H9 (cell line): ENCODE results near the gene DCHS1. TPM values are rescaled to one million over a fixed set of nuclear protein-coding genes. Genes with fewer than 3 reads are reported as not detected.

Experiments used
- DNase-seq: peaks from one replicate; pipeline ENCODE4 v3.0.0-alpha.2; 2017
- H2AFZ ChIP-seq: one replicate; pipeline ENCODE4 v1.6.1; 2013; ENCODE audit warnings: mild to moderate bottlenecking, low read length, control low read depth, moderate library complexity
- H2AK5ac ChIP-seq: 2 replicates; pipeline ENCODE4 v1.6.1; 2013; ENCODE audit warnings: low read length, control low read depth, mixed read lengths; ENCODE audit not compliant: insufficient read length
- H2BK120ac ChIP-seq: one replicate; pipeline ENCODE4 v1.6.1; 2013; ENCODE audit warnings: low read depth, mild to moderate bottlenecking, low read length, control low read depth, inconsistent platforms; ENCODE audit not compliant: poor library complexity, severe bottlenecking
- H2BK12ac ChIP-seq: 2 replicates; pipeline ENCODE4 v1.6.1; 2013; ENCODE audit warnings: low read length, control low read depth, mixed read lengths, low read depth; ENCODE audit not compliant: insufficient read length
- H2BK15ac ChIP-seq: 2 replicates; pipeline ENCODE4 v1.6.1; 2013; ENCODE audit warnings: low read depth, low read length, control low read depth
- H2BK20ac ChIP-seq: one replicate; pipeline ENCODE4 v1.6.1; 2013; ENCODE audit warnings: low read depth, mild to moderate bottlenecking, low read length, control low read depth, inconsistent platforms; ENCODE audit not compliant: poor library complexity, severe bottlenecking
- H2BK5ac ChIP-seq: 2 replicates; pipeline ENCODE4 v1.6.1; 2013; ENCODE audit warnings: low read length, control low read depth, mixed read lengths; ENCODE audit not compliant: insufficient read length
- H3K14ac ChIP-seq: 2 replicates; pipeline ENCODE4 v1.6.1; 2013; ENCODE audit warnings: low read length, control low read depth; ENCODE audit not compliant: insufficient read depth
- H3K18ac ChIP-seq: 2 replicates; pipeline ENCODE4 v1.6.1; 2013; ENCODE audit warnings: low read depth, mild to moderate bottlenecking, mixed read lengths, low read length, control low read depth; ENCODE audit not compliant: insufficient read length
- H3K23ac ChIP-seq: 2 replicates; pipeline ENCODE4 v1.6.1; 2013; ENCODE audit warnings: low read length, control low read depth, mixed read lengths, low read depth; ENCODE audit not compliant: insufficient read length
- H3K23me2 ChIP-seq: 2 replicates; pipeline ENCODE4 v1.6.1; 2013; ENCODE audit warnings: low read depth, mild to moderate bottlenecking, mixed read lengths, low read length, control low read depth; ENCODE audit not compliant: insufficient read length, poor library complexity, severe bottlenecking
- H3K27ac ChIP-seq: 2 replicates; pipeline ENCODE4 v1.5.1; 2013; ENCODE audit warnings: low read length, control low read depth, mixed read lengths, low read depth; ENCODE audit not compliant: insufficient read length
- H3K27me3 ChIP-seq: 2 replicates; pipeline ENCODE4 v1.6.1; 2013; ENCODE audit warnings: low read length, control low read depth, inconsistent platforms; ENCODE audit not compliant: insufficient read depth
- H3K4ac ChIP-seq: 2 replicates; pipeline ENCODE4 v1.6.1; 2013; ENCODE audit warnings: low read depth, mild to moderate bottlenecking, control low read depth, inconsistent platforms, low read length, moderate library complexity
- H3K4me1 ChIP-seq: 2 replicates; pipeline ENCODE4 v1.6.1; 2013; ENCODE audit warnings: low read length, control low read depth, inconsistent platforms; ENCODE audit not compliant: insufficient read depth
- H3K4me2 ChIP-seq: 2 replicates; pipeline ENCODE4 v1.6.1; 2013; ENCODE audit warnings: low read length, control low read depth, mixed read lengths; ENCODE audit not compliant: insufficient read length, insufficient read depth
- H3K56ac ChIP-seq: 2 replicates; pipeline ENCODE4 v1.6.1; 2013; ENCODE audit warnings: low read depth, mild to moderate bottlenecking, mixed read lengths, low read length, control low read depth; ENCODE audit not compliant: insufficient read length
- H3K79me1 ChIP-seq: 2 replicates; pipeline ENCODE4 v1.6.1; 2013; ENCODE audit warnings: low read depth, mild to moderate bottlenecking, moderate library complexity, low read length, control low read depth, inconsistent platforms; ENCODE audit not compliant: insufficient read depth, poor library complexity, severe bottlenecking
- H3K79me2 ChIP-seq: 2 replicates; pipeline ENCODE4 v1.6.1; 2013; ENCODE audit warnings: low read length, control low read depth, inconsistent platforms; ENCODE audit not compliant: insufficient read depth
- H3K9ac ChIP-seq: 2 replicates; pipeline ENCODE4 v1.6.1; 2013; ENCODE audit warnings: low read length, control low read depth, mixed read lengths; ENCODE audit not compliant: insufficient read length; ENCODE audit errors: extremely low read depth
- H3K9me3 ChIP-seq: one replicate; pipeline ENCODE4 v1.6.1; 2013; ENCODE audit warnings: low read depth, low read length, inconsistent platforms; ENCODE audit not compliant: control insufficient read depth
- H3T11ph ChIP-seq: one replicate; pipeline ENCODE4 v1.6.1; 2013; ENCODE audit warnings: mild to moderate bottlenecking, low read length, control low read depth, inconsistent platforms
- H4K20me1 ChIP-seq: one replicate; pipeline ENCODE4 v1.6.1; 2013; ENCODE audit not compliant: control insufficient read depth, insufficient read length, insufficient read depth
- H4K5ac ChIP-seq: 2 replicates; pipeline ENCODE4 v1.6.1; 2013; ENCODE audit warnings: low read depth, mild to moderate bottlenecking, mixed read lengths, low read length, control low read depth; ENCODE audit not compliant: insufficient read length
- H4K8ac ChIP-seq: replicated peaks from 2 replicates; pipeline ENCODE4 v1.6.1; 2013; ENCODE audit warnings: low read length, control low read depth, mixed read lengths, low read depth; ENCODE audit not compliant: insufficient read length
- H4K91ac ChIP-seq: 2 replicates; pipeline ENCODE4 v1.6.1; 2013; ENCODE audit warnings: low read depth, mild to moderate bottlenecking, moderate library complexity, mixed read lengths, low read length, control low read depth; ENCODE audit not compliant: insufficient read length
- H3K27ac Mint-ChIP-seq, 3 experiments: 2 replicates in 2 of 3; 3 replicates in 1 of 3; pipeline ENCODE4 v1.8.0; 2020 to 2021; ENCODE audit warnings: mixed read lengths in 3 of 3, mild to moderate bottlenecking in 1 of 3, moderate library complexity in 1 of 3
- H3K27me3 Mint-ChIP-seq: 2 replicates; pipeline ENCODE4 v1.8.0; 2021; ENCODE audit warnings: low read depth, mild to moderate bottlenecking, moderate library complexity, mixed read lengths
- H3K36me3 Mint-ChIP-seq, 3 experiments: 2 replicates in 2 of 3; 3 replicates in 1 of 3; pipeline ENCODE4 v1.8.0; 2020 to 2021; ENCODE audit warnings: low read depth in 3 of 3, mixed read lengths in 3 of 3; ENCODE audit not compliant: insufficient read depth in 1 of 3
- H3K4me1 Mint-ChIP-seq, 2 experiments: 2 replicates each; pipeline ENCODE4 v1.8.0; 2020; ENCODE audit warnings: mixed read lengths in 2 of 2
- H3K4me3 Mint-ChIP-seq, 2 experiments: 2 replicates in 1 of 2; 3 replicates in 1 of 2; pipeline ENCODE4 v1.8.0; 2020 to 2021; ENCODE audit warnings: mild to moderate bottlenecking in 2 of 2, mixed read lengths in 2 of 2, moderate library complexity in 1 of 2
- H3K9me3 Mint-ChIP-seq, 2 experiments: 2 replicates in 1 of 2; 3 replicates in 1 of 2; pipeline ENCODE4 v1.8.0; 2020; ENCODE audit warnings: mild to moderate bottlenecking in 2 of 2, mixed read lengths in 2 of 2, moderate library complexity in 1 of 2
- CTCF ChIP-seq: fragments of 200-600 bp; sonication (generic); conservative IDR thresholded peaks from 3 replicates; pipeline ENCODE4 v1.8.0; 2021; ENCODE audit warnings: antibody characterized with exemption, mild to moderate bottlenecking
- whole genome bisulfite sequencing: extraction: QIAGEN DNeasy Blood & Tissue Kit; methylation state at CpG from one replicate; pipeline ENCODE4 v1.1.7; 2013; ENCODE audit warnings: missing lambda C conversion rate, low lambda C conversion rate, mixed read lengths; ENCODE audit not compliant: insufficient read length; ENCODE audit errors: extremely low coverage; 5-methylcytosine and 5-hydroxymethylcytosine counted together
- total RNA-seq: library from RNA; stranded (reverse); gene quantifications from 2 replicates; pipeline ENCODE4 v1.2.1, GENCODE V29; 2021

The DCHS1 gene
- total RNA-seq, 1 experiment from 2014 or later: 12.5 TPM

DNA sequence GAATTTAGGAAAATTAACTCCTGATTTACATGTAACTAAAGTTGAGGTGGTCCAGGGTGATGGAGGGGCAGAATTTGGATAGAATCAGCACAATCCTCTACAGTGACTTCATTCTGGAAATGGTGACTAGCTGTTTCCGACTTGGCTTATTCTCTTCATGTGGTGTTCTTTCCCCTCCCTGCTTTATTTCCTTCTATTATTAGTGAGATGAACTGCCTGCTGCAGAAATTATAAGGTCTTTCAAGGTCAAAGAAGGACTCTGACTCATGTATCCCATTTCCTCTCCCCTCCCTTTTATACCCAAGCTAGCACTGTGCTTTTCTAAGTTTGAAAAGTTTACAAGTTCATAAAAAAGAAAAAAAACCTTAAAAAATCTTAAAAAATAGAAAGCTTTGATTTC, 39.8 kb upstream of the DCHS1 start:
- no peaks in the 10 kb centered on the region for H3K27me3 Mint-ChIP-seq
- Histone ChIP-seq H2BK5ac (no peak overlapping the region), H3K4me1 (no peaks in the 10 kb centered on the region), H2AK5ac (no peak overlapping the region), H3K79me1 (no peaks in the 10 kb centered on the region), H3K14ac (no peak overlapping the region), H3K4ac (no peak overlapping the region), H2BK12ac (no peak overlapping the region), H3K27me3 (no peaks in the 10 kb centered on the region), H2BK15ac (no peak overlapping the region), H2BK120ac (no peak overlapping the region), H3T11ph (no peak overlapping the region), H3K56ac (no peak overlapping the region), H3K23me2 (no peaks in the 10 kb centered on the region), H4K8ac (no peak overlapping the region), H4K91ac (no peak overlapping the region), H4K20me1 (no peaks in the 10 kb centered on the region), H4K5ac (no peak overlapping the region), H3K27ac (no peak overlapping the region), H3K79me2 (no peaks in the 10 kb centered on the region), H3K4me2 (no peak overlapping the region), H3K9me3 (no peaks in the 10 kb centered on the region), H2AFZ (no peak overlapping the region), H3K9ac (no peak overlapping the region), H3K18ac (no peak overlapping the region), H2BK20ac (no peak overlapping the region), H3K23ac (no peak overlapping the region)
- no CpG with 5 or more reads among the region's 1 CpG for WGBS
- no peaks in the 10 kb centered on the region for H3K36me3 Mint-ChIP-seq
- no peak overlapping the region for H3K27ac Mint-ChIP-seq
- DNase-seq: no peak
- peaks cover 7 to 11% of the 10 kb centered on the region in 2 experiments; a peak in 3 of 4 replicates for H3K4me1 Mint-ChIP-seq
- H3K4me3 Mint-ChIP-seq: no peak overlapping the region
- no peaks in the 10 kb centered on the region for H3K9me3 Mint-ChIP-seq
- TF ChIP-seq CTCF: no peak
